NT2/D1 (cell line): ENCODE results near the gene LRRC26.

Source experiments
- SUZ12 ChIP-seq: IDR thresholded peaks from 2 replicates; pipeline ENCODE4 v1.6.1; 2011; ENCODE audit not compliant: insufficient read length, insufficient read depth; ENCODE audit errors: extremely low read depth
- YY1 ChIP-seq: IDR thresholded peaks from 2 replicates; pipeline ENCODE4 v1.6.1; 2011; ENCODE audit not compliant: insufficient read length, insufficient read depth
- ZNF274 ChIP-seq: IDR thresholded peaks from 2 replicates; pipeline ENCODE4 v1.6.1; 2011; ENCODE audit warnings: mild to moderate bottlenecking, low read depth, low read length

- TF ChIP-seq YY1 = no peak
- TF ChIP-seq ZNF274 = no peak
- no peak for TF ChIP-seq SUZ12
Observed at GRCh38 chr9:137214620-137215019, 44.8 kb upstream of the LRRC26 start.
